OCI-LY1 (cell line): Measurements from ENCODE around the gene TACC3.

Source experiments
- H2AFZ ChIP-seq: fragments of 200-600 bp; sonication (generic), shearing (Covaris generic); 2 replicates; pipeline ENCODE4 v1.6.0; 2014; ENCODE audit warnings: antibody characterized with exemption, mild to moderate bottlenecking, low read length
- H3F3A ChIP-seq: fragments of 200-600 bp; sonication (generic), shearing (Covaris generic); 2 replicates; pipeline ENCODE4 v1.6.0; 2014; ENCODE audit warnings: mild to moderate bottlenecking, antibody characterized with exemption, low read length, moderate library complexity; ENCODE audit not compliant: insufficient read depth
- H3K27ac ChIP-seq: fragments of 200-600 bp; sonication (generic); 2 replicates; pipeline ENCODE4 v1.5.1; 2014; ENCODE audit warnings: low read length, mixed run types, mild to moderate bottlenecking, low read depth; ENCODE audit not compliant: poor library complexity, severe bottlenecking
- H3K27me3 ChIP-seq: fragments of 200-600 bp; sonication (generic); 2 replicates; pipeline ENCODE4 v1.6.0; 2014; ENCODE audit warnings: antibody characterized with exemption, mild to moderate bottlenecking, low read length, moderate library complexity; ENCODE audit not compliant: insufficient read depth
- H3K36me3 ChIP-seq: fragments of 200-600 bp; sonication (generic); 2 replicates; pipeline ENCODE4 v1.6.1; 2014; ENCODE audit warnings: mild to moderate bottlenecking, antibody characterized with exemption, low read length, moderate library complexity, mixed read lengths; ENCODE audit not compliant: insufficient read depth
- H3K4me1 ChIP-seq: fragments of 200-600 bp; sonication (generic); 2 replicates; pipeline ENCODE4 v1.5.1; 2014; ENCODE audit warnings: mild to moderate bottlenecking, low read length, moderate library complexity; ENCODE audit not compliant: insufficient read depth, severe bottlenecking
- H3K4me2 ChIP-seq: fragments of 200-600 bp; sonication (generic), shearing (Covaris generic); 2 replicates; pipeline ENCODE4 v1.6.1; 2014; ENCODE audit warnings: low read length
- H3K4me3 ChIP-seq: fragments of 200-600 bp; sonication (generic); 2 replicates; pipeline ENCODE4 v1.5.1; 2014; ENCODE audit warnings: low read length, low read depth, mild to moderate bottlenecking, mixed read lengths; ENCODE audit not compliant: poor library complexity, severe bottlenecking
- H3K79me2 ChIP-seq: fragments of 200-600 bp; shearing (Covaris generic); 2 replicates; pipeline ENCODE4 v1.6.1; 2016; ENCODE audit warnings: mixed run types, low read length, mixed read lengths; ENCODE audit not compliant: insufficient read depth
- H3K9ac ChIP-seq: fragments of 200-600 bp; sonication (generic), shearing (Covaris generic); 2 replicates; pipeline ENCODE4 v1.6.1; 2014; ENCODE audit warnings: mild to moderate bottlenecking, low read length, mixed read lengths
- H3K9me2 ChIP-seq: fragments of 200-600 bp; sonication (generic), shearing (Covaris generic); 2 replicates; pipeline ENCODE4 v1.6.1; 2014; ENCODE audit warnings: low read depth, mild to moderate bottlenecking, low read length, mixed read lengths
- H3K9me3 ChIP-seq: fragments of 200-600 bp; shearing (Covaris generic); 2 replicates; pipeline ENCODE4 v1.6.1; 2014; ENCODE audit warnings: low read length, mixed read lengths
- H4K20me1 ChIP-seq: fragments of 200-600 bp; sonication (generic), shearing (Covaris generic); 2 replicates; pipeline ENCODE4 v1.6.0; 2016; ENCODE audit warnings: mild to moderate bottlenecking, low read length; ENCODE audit not compliant: insufficient read depth
- CTCF ChIP-seq: fragments of 200-600 bp; sonication (generic), shearing (Covaris generic); IDR thresholded peaks from 2 replicates; pipeline ENCODE4 v1.5.1; 2017; ENCODE audit warnings: mild to moderate bottlenecking, antibody characterized with exemption, low read length, moderate library complexity, mixed read lengths
- EZH2 ChIP-seq: fragments of 200-600 bp; sonication (generic), shearing (Covaris generic); IDR thresholded peaks from 2 replicates; pipeline ENCODE4 v1.8.0; 2017; ENCODE audit warnings: borderline replicate concordance, mixed run types, mild to moderate bottlenecking, antibody characterized with exemption, low read length, moderate library complexity, mixed read lengths

The TACC3 gene

GRCh38 chr4:1751919-1752283 is 30.6 kb downstream of the TACC3 start:
- H3K36me3 ChIP-seq: no peaks in the 10 kb centered on the region
- H3K27ac ChIP-seq: no peak overlapping the region

DNA sequence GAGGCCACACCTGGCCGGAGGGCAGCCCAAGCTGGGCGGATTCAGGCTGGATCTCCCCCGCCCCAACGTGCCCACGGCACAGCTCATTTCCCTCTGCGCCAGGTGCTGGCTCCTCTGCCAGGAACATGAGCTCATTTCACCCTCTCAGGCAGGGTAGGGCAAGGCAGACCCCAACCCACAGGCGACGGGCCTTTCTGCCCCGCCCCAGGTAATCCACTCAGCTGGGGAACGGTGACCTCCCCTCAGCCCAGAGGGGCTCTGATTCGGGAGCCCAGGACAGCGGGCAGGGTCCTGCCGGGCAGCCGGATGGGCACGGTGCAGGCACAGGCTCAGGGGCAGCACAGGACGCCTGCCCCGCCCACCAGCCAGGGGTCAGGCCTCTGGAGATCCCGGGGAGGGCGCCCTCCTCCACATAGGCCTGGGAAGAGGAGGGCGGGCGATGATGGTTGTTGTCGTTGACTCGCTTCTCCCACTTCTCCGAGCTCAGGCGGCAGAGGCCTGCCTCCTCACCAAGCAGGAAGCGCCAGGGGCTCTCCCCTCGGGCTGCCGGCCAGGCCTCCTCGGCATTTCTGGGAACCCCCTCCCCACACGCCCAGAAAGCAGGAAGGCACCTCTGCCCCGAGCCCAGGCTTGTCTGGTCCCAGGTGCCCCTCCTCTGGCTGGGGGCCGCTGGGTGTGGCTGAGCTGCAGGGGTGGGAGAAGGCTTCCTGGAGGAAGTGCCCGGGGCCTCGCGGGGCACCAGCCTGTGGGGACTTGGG is 31.1 kb downstream of the TACC3 start:
- Histone ChIP-seq H3K79me2 (no peaks in the 10 kb centered on the region), H3K27me3 (no peaks in the 10 kb centered on the region), H3K27ac (no peak overlapping the region), H3K4me3 (no peak overlapping the region), H3K9me2 (no peaks in the 10 kb centered on the region), H4K20me1 (no peaks in the 10 kb centered on the region), H3K4me1 (no peaks in the 10 kb centered on the region), H3K36me3 (no peaks in the 10 kb centered on the region), H2AFZ (no peak overlapping the region), H3K9ac (no peak overlapping the region), H3K9me3 (no peaks in the 10 kb centered on the region), H3K4me2 (no peak overlapping the region), H3F3A (no peaks in the 10 kb centered on the region)
- TF ChIP-seq EZH2 (no peak), CTCF (no peak)

More at GRCh38 chr4:1751919-1752283, 30.6 kb downstream of the TACC3 start:
- H3K27me3 ChIP-seq: no peaks in the 10 kb centered on the region
- H3K4me1 ChIP-seq: no peaks in the 10 kb centered on the region
- H3K9ac ChIP-seq: no peak overlapping the region
- H3K9me2 ChIP-seq: no peaks in the 10 kb centered on the region
- no peaks in the 10 kb centered on the region for H4K20me1 ChIP-seq
- H3K4me3 ChIP-seq: no peak overlapping the region
- no peak overlapping the region for H2AFZ ChIP-seq
- no peaks in the 10 kb centered on the region for H3K9me3 ChIP-seq
- no peaks in the 10 kb centered on the region for H3F3A ChIP-seq
- TF ChIP-seq EZH2 (no peak), CTCF (no peak)
- H3K79me2 ChIP-seq: no peaks in the 10 kb centered on the region
- H3K4me2 ChIP-seq: no peak overlapping the region

DNA sequence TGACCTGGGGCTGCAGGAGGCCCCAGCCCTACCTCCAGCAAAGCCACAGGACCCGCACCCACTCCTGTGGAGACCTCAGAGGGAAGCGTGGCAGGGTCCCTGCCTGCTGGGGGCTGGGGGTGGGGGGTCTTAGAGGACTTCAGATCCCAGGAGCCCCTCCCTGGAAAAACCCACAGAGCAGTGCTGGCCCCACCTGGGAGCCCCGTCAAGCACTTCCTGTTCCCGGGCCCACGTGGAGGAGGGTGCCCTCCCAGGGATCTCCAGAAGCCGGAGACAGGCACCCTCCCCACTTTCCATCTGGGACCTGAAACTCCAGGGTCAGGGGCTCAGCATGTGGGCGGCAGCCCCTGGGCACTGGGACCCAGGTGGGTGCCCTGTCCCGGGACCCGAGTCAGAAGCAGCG is 32.0 kb downstream of the TACC3 start:
- Histone ChIP-seq H3K27ac (no peak overlapping the region), H3K4me3 (no peak overlapping the region), H3K4me1 (no peaks in the 10 kb centered on the region), H3K9me3 (no peaks in the 10 kb centered on the region), H2AFZ (no peak overlapping the region), H3K9ac (no peak overlapping the region), H3K9me2 (no peaks in the 10 kb centered on the region), H3K79me2 (no peaks in the 10 kb centered on the region), H3K36me3 (no peaks in the 10 kb centered on the region), H3K4me2 (no peak overlapping the region), H3F3A (no peaks in the 10 kb centered on the region), H3K27me3 (no peaks in the 10 kb centered on the region), H4K20me1 (no peaks in the 10 kb centered on the region)
- TF ChIP-seq CTCF: no peak
- no peak for TF ChIP-seq EZH2
